ENCODE measurements around the gene TMEM198. TPM values are rescaled to one million over a fixed set of nuclear protein-coding genes. Genes with fewer than 3 reads are reported as not detected.

TMEM198 gene
- total and polyA plus RNA-seq, 9 of the 15 experiments (the other 6 are each of a cell fraction or from before 2014, with no cell fraction given): 0.03 to 3.8 (median 1.0) TPM

- no peak for TF ChIP-seq POLR2B (IDR thresholded peaks at IDR 0.05; ENCODE audit: low read depth, partially characterized antibody)
- TF ChIP-seq, protein P1, sequence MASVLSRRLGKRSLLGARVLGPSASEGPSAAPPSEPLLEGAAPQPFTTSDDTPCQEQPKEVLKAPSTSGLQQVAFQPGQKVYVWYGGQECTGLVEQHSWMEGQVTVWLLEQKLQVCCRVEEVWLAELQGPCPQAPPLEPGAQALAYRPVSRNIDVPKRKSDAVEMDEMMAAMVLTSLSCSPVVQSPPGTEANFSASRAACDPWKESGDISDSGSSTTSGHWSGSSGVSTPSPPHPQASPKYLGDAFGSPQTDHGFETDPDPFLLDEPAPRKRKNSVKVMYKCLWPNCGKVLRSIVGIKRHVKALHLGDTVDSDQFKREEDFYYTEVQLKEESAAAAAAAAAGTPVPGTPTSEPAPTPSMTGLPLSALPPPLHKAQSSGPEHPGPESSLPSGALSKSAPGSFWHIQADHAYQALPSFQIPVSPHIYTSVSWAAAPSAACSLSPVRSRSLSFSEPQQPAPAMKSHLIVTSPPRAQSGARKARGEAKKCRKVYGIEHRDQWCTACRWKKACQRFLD (CRISPR knock-in tag; IDR thresholded peaks at IDR 0.05): peak; percentile 81
- TF ChIP-seq SRSF1 (IDR thresholded peaks at IDR 0.05; ENCODE audit: low read depth, low read length): no peak
- TF ChIP-seq POLR2AphosphoS2 (IDR thresholded peaks at IDR 0.05; ENCODE audit: low read length): no peak
- TF ChIP-seq, protein P2, sequence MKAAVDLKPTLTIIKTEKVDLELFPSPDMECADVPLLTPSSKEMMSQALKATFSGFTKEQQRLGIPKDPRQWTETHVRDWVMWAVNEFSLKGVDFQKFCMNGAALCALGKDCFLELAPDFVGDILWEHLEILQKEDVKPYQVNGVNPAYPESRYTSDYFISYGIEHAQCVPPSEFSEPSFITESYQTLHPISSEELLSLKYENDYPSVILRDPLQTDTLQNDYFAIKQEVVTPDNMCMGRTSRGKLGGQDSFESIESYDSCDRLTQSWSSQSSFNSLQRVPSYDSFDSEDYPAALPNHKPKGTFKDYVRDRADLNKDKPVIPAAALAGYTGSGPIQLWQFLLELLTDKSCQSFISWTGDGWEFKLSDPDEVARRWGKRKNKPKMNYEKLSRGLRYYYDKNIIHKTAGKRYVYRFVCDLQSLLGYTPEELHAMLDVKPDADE (conservative IDR thresholded peaks at IDR 0.05; ENCODE audit: control insufficient read depth, low read depth, low read length): no peak
- TF ChIP-seq NFYB (IDR thresholded peaks at IDR 0.05; ENCODE audit: extremely low read depth, insufficient read length): no peak
- TF ChIP-seq ZNF696 (CRISPR knock-in tag; conservative IDR thresholded peaks at IDR 0.05): no peak
- no peak for TF ChIP-seq PTTG1 (tag; IDR thresholded peaks at IDR 0.05; ENCODE audit: low read depth)
- no peak for TF ChIP-seq HOMEZ (CRISPR knock-in tag; IDR thresholded peaks at IDR 0.05)
- TF ChIP-seq ZBTB12 (CRISPR knock-in tag; IDR thresholded peaks at IDR 0.05): no peak
- no peak for TF ChIP-seq ZNF57 (CRISPR knock-in tag; IDR thresholded peaks at IDR 0.05)
- TF ChIP-seq YBX1 (IDR thresholded peaks at IDR 0.05): no peak
- TF ChIP-seq, protein P3, sequence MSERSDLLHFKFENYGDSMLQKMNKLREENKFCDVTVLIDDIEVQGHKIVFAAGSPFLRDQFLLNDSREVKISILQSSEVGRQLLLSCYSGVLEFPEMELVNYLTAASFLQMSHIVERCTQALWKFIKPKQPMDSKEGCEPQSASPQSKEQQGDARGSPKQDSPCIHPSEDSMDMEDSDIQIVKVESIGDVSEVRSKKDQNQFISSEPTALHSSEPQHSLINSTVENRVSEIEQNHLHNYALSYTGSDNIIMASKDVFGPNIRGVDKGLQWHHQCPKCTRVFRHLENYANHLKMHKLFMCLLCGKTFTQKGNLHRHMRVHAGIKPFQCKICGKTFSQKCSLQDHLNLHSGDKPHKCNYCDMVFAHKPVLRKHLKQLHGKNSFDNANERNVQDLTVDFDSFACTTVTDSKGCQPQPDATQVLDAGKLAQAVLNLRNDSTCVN (CRISPR knock-in tag; IDR thresholded peaks at IDR 0.05): no peak
- TF ChIP-seq, protein P4, sequence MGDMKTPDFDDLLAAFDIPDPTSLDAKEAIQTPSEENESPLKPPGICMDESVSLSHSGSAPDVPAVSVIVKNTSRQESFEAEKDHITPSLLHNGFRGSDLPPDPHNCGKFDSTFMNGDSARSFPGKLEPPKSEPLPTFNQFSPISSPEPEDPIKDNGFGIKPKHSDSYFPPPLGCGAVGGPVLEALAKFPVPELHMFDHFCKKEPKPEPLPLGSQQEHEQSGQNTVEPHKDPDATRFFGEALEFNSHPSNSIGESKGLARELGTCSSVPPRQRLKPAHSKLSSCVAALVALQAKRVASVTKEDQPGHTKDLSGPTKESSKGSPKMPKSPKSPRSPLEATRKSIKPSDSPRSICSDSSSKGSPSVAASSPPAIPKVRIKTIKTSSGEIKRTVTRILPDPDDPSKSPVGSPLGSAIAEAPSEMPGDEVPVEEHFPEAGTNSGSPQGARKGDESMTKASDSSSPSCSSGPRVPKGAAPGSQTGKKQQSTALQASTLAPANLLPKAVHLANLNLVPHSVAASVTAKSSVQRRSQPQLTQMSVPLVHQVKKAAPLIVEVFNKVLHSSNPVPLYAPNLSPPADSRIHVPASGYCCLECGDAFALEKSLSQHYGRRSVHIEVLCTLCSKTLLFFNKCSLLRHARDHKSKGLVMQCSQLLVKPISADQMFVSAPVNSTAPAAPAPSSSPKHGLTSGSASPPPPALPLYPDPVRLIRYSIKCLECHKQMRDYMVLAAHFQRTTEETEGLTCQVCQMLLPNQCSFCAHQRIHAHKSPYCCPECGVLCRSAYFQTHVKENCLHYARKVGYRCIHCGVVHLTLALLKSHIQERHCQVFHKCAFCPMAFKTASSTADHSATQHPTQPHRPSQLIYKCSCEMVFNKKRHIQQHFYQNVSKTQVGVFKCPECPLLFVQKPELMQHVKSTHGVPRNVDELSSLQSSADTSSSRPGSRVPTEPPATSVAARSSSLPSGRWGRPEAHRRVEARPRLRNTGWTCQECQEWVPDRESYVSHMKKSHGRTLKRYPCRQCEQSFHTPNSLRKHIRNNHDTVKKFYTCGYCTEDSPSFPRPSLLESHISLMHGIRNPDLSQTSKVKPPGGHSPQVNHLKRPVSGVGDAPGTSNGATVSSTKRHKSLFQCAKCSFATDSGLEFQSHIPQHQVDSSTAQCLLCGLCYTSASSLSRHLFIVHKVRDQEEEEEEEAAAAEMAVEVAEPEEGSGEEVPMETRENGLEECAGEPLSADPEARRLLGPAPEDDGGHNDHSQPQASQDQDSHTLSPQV (IDR thresholded peaks at IDR 0.05): peak; percentile 70
- no peak for TF ChIP-seq JUNB (CRISPR knock-in tag; conservative IDR thresholded peaks at IDR 0.05)
- no peak for TF ChIP-seq NR2C2 (CRISPR knock-in tag; IDR thresholded peaks at IDR 0.05)
- 0 out of 2 replicates have a peak, but pooled peaks have one; percentile 50 for TF ChIP-seq NR2C2 (tag; IDR thresholded peaks at IDR 0.05)
These were observed 18.1 kb upstream of the TMEM198 start (continued) for GRCh38 chr2:219525533-219526232.

All from K562 (cell line).